Ishikawa (cell line): ENCODE measurements around the gene NTRK1.

Source experiments
- CEBPB ChIP-seq: IDR thresholded peaks from 2 replicates; pipeline ENCODE4 v1.6.1; 2012
- CREB1 ChIP-seq: IDR thresholded peaks from 2 replicates; pipeline ENCODE4 v1.6.1; 2012; ENCODE audit warnings: low read depth
- EGR1 ChIP-seq: IDR thresholded peaks from 2 replicates; pipeline ENCODE4 v1.6.1; 2012
- EP300 ChIP-seq: IDR thresholded peaks from 2 replicates; pipeline ENCODE4 v1.6.1; 2012; ENCODE audit warnings: borderline replicate concordance
- FOXM1 ChIP-seq: IDR thresholded peaks from 2 replicates; pipeline ENCODE4 v1.6.1; 2012; ENCODE audit warnings: low read depth, borderline replicate concordance
- NFIC ChIP-seq: IDR thresholded peaks from 2 replicates; pipeline ENCODE4 v1.6.1; 2012
- RAD21 ChIP-seq: IDR thresholded peaks from 2 replicates; pipeline ENCODE4 v1.6.1; 2012; ENCODE audit warnings: low read depth
- TAF1 ChIP-seq: IDR thresholded peaks from 2 replicates; pipeline ENCODE4 v1.6.1; 2012; ENCODE audit warnings: low read depth, mild to moderate bottlenecking
- TCF12 ChIP-seq: IDR thresholded peaks from 2 replicates; pipeline ENCODE4 v1.6.1; 2012; ENCODE audit warnings: low read depth
- TEAD4 ChIP-seq: IDR thresholded peaks from 2 replicates; pipeline ENCODE4 v1.6.1; 2012
- YY1 ChIP-seq: IDR thresholded peaks from 2 replicates; pipeline ENCODE4 v1.6.1; 2012; ENCODE audit warnings: low read depth
- ZBTB7A ChIP-seq: IDR thresholded peaks from 2 replicates; pipeline ENCODE4 v1.6.1; 2012; ENCODE audit warnings: low read depth
- TF ChIP-seq, protein P1 (sequence below): IDR thresholded peaks from 2 replicates; pipeline ENCODE4 v1.6.1; 2012
- TF ChIP-seq, protein P2 (sequence below): IDR thresholded peaks from 2 replicates; pipeline ENCODE4 v1.6.1; 2012
- TF ChIP-seq, protein P3 (sequence below): IDR thresholded peaks from 2 replicates; pipeline ENCODE4 v1.6.1; 2012; ENCODE audit warnings: low read depth, mild to moderate bottlenecking

NTRK1 gene

GRCh38 chr1:156822680-156823079 is 38.0 kb upstream of the NTRK1 start:
- no peak for TF ChIP-seq FOXM1

DNA sequence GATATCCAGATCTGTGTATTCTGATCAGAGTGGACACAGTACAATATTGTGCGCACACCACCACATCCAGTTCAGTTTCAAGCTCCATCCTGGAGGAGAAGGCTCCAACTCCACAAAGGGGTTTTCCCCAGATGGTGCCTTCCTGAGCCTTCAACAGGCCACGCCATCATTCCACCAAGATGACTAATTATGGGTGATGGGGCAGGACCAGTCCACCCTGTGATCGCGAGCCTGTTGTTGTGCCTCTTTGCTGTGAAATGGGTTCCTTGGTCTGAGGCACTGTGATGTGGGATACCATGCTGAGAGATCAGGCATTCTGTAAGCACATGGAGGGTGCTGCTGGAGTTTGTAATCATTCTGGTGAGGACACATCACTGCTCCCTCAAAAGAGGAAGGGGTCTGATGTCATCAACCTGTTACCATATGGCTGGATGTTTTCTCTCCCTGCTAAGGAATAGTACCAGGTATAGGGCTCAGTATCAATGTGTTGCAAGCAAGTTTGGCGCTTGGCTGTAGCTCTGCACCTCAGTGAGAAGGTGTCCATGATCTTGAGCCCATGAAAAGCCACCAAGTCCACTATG is 37.4 kb upstream of the NTRK1 start:
- TF ChIP-seq EP300 = no peak
- TF ChIP-seq CEBPB = no peak
- TF ChIP-seq ZBTB7A = no peak
- no peak for TF ChIP-seq NFIC
- no peak for TF ChIP-seq TCF12
- TF ChIP-seq, protein P1, sequence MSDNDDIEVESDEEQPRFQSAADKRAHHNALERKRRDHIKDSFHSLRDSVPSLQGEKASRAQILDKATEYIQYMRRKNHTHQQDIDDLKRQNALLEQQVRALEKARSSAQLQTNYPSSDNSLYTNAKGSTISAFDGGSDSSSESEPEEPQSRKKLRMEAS = no peak
- no peak for TF ChIP-seq TEAD4
- no peak for TF ChIP-seq RAD21
- TF ChIP-seq TAF1 = no peak
- no peak for TF ChIP-seq YY1
- TF ChIP-seq, protein P2, sequence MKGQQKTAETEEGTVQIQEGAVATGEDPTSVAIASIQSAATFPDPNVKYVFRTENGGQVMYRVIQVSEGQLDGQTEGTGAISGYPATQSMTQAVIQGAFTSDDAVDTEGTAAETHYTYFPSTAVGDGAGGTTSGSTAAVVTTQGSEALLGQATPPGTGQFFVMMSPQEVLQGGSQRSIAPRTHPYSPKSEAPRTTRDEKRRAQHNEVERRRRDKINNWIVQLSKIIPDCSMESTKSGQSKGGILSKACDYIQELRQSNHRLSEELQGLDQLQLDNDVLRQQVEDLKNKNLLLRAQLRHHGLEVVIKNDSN = no peak
- TF ChIP-seq CREB1 = no peak
- TF ChIP-seq, protein P3, sequence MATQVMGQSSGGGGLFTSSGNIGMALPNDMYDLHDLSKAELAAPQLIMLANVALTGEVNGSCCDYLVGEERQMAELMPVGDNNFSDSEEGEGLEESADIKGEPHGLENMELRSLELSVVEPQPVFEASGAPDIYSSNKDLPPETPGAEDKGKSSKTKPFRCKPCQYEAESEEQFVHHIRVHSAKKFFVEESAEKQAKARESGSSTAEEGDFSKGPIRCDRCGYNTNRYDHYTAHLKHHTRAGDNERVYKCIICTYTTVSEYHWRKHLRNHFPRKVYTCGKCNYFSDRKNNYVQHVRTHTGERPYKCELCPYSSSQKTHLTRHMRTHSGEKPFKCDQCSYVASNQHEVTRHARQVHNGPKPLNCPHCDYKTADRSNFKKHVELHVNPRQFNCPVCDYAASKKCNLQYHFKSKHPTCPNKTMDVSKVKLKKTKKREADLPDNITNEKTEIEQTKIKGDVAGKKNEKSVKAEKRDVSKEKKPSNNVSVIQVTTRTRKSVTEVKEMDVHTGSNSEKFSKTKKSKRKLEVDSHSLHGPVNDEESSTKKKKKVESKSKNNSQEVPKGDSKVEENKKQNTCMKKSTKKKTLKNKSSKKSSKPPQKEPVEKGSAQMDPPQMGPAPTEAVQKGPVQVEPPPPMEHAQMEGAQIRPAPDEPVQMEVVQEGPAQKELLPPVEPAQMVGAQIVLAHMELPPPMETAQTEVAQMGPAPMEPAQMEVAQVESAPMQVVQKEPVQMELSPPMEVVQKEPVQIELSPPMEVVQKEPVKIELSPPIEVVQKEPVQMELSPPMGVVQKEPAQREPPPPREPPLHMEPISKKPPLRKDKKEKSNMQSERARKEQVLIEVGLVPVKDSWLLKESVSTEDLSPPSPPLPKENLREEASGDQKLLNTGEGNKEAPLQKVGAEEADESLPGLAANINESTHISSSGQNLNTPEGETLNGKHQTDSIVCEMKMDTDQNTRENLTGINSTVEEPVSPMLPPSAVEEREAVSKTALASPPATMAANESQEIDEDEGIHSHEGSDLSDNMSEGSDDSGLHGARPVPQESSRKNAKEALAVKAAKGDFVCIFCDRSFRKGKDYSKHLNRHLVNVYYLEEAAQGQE = no peak
- no peak for TF ChIP-seq FOXM1

DNA sequence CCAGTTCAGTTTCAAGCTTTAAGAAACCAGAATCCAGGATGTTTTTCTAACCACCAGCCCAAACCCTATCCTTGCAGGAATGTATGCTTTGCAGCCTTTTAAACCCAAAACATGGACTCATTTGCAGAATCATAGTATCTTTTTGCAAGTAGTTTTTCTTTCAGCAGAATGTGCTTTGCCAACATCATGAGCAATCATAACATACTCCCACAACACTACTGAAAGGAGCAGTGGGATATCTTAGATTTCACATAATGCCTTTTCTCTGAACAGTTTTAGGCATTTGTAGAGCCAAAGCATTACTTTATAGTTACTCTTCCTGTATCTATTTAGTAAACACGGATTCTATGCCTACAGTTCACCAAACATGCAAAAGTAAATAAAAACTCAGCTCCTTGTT is 34.0 kb upstream of the NTRK1 start:
- TF ChIP-seq, protein P2 = no peak
- no peak for TF ChIP-seq TCF12
- no peak for TF ChIP-seq EGR1
- no peak for TF ChIP-seq FOXM1
- TF ChIP-seq CEBPB = no peak
- no peak for TF ChIP-seq EP300
- TF ChIP-seq, protein P1 = no peak
- TF ChIP-seq NFIC = no peak

GRCh38 chr1:156828400-156829124 is 32.1 kb upstream of the NTRK1 start:
- TF ChIP-seq EGR1 (no peak), TEAD4 (no peak), TAF1 (no peak), FOXM1 (no peak), EP300 (no peak), TCF12 (no peak), CEBPB (no peak), YY1 (no peak), RAD21 (no peak), ZBTB7A (no peak), NFIC (no peak), CREB1 (no peak)
- TF ChIP-seq, protein P2 = no peak
- TF ChIP-seq, protein P3 = no peak
- TF ChIP-seq, protein P1 = no peak

- TF ChIP-seq ZBTB7A = no peak
- TF ChIP-seq FOXM1 = no peak
- no peak for TF ChIP-seq TAF1
- TF ChIP-seq, protein P2 = no peak
- TF ChIP-seq CEBPB = no peak
- TF ChIP-seq RAD21 = no peak
- TF ChIP-seq TCF12 = no peak
- TF ChIP-seq YY1 = no peak
Observed at GRCh38 chr1:156832434-156832833, 28.2 kb upstream of the NTRK1 start.
